ENCODE data around the gene RAD52.

GRCh38 chr12:903055-903454, 46.4 kb downstream of the RAD52 start:
- TF ChIP-seq CTCF (IDR thresholded peaks at IDR 0.05) (no peak), POLR2A (IDR thresholded peaks at IDR 0.05) (no peak)

Data from body of pancreas (tissue), 4 donors.